ENCODE measurements around the gene MND1.

DNA sequence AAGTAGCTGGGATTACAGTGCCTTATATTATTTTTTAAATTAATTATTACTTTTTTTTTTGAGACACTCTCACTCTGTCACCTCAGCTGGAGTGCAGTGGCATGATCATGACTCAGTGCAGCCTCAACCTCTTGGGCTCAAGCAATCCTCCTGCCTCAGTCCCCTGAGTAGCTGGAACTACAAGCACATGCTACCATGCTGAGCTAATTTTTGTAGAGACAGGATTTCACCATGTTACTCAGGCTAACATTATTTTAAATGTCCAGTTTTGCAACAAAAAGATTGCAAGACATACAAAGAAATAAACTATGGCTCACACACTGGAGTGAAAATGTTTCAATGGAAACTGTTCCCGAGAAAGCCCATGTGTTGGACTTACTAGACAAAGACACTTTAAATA, 59.2 kb downstream of the MND1 start:
- TF ChIP-seq, protein P1, sequence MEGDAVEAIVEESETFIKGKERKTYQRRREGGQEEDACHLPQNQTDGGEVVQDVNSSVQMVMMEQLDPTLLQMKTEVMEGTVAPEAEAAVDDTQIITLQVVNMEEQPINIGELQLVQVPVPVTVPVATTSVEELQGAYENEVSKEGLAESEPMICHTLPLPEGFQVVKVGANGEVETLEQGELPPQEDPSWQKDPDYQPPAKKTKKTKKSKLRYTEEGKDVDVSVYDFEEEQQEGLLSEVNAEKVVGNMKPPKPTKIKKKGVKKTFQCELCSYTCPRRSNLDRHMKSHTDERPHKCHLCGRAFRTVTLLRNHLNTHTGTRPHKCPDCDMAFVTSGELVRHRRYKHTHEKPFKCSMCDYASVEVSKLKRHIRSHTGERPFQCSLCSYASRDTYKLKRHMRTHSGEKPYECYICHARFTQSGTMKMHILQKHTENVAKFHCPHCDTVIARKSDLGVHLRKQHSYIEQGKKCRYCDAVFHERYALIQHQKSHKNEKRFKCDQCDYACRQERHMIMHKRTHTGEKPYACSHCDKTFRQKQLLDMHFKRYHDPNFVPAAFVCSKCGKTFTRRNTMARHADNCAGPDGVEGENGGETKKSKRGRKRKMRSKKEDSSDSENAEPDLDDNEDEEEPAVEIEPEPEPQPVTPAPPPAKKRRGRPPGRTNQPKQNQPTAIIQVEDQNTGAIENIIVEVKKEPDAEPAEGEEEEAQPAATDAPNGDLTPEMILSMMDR (IDR thresholded peaks at IDR 0.05; ENCODE audit: insufficient read depth, low read depth, low read length), result no peak
- no peak for TF ChIP-seq EZH2 (IDR thresholded peaks at IDR 0.05; ENCODE audit: insufficient read depth, low read length)

All from astrocyte (in vitro differentiated cells and primary cell).